A549 (cell line): ENCODE results near the gene SIGLEC5. TPM values are rescaled to one million over a fixed set of nuclear protein-coding genes. Genes with fewer than 3 reads are reported as not detected.
A peak's percentile ranks its signal among the peaks of the same experiment; 100 is the strongest.

Experiments used
- ATAC-seq, 2 experiments: fragments of 200-7000 bp in 1 of 2; fragments of >200 bp in 1 of 2; cut with Nextera tagmentation in 1 of 2; cut with Tn5 transposase in 1 of 2; 3 replicates each; pipeline versions ENCODE4 v1.8.0 to v1.9.1; 2018 to 2020; ENCODE audit warnings: mild to moderate bottlenecking in 1 of 2, moderate library complexity in 1 of 2
- CTCF ChIA-PET: fragments of 300-600 bp; sonication (Branson Sonifier 250); formaldehyde crosslinking; extraction: SDS; loops from one replicate; lab custom pipeline; 2021; ENCODE audit warnings: antibody characterized with exemption, inconsistent platforms; lab: Yijun Ruan, JAX
- POLR2A ChIA-PET: fragments of 350-600 bp; formaldehyde crosslinking; extraction: SDS; loops from one replicate; lab custom pipeline; 2021; ENCODE audit warnings: antibody characterized with exemption, inconsistent platforms; lab: Yijun Ruan, JAX
- DNase-seq, 2 experiments: peaks; one replicate each; pipeline versions ENCODE4 v3.0.0 to v3.0.0-alpha.2; 2011 to 2016; ENCODE audit warnings: low read depth in 1 of 2, low spot score in 1 of 2
- FAIRE-seq: peaks from 2 replicates; lab custom pipeline; 2011; peaks lifted over from hg19 to GRCh38; lab: Jason Lieb, UNC
- H3K27ac ChIP-seq, 2 experiments: fragments of >200 bp; sonication (Bioruptor Twin); formaldehyde crosslinking; 3 replicates each; pipeline ENCODE4 v1.5.1; 2016 to 2017
- H3K4me1 ChIP-seq: fragments of >200 bp; sonication (Bioruptor Twin); formaldehyde crosslinking; 3 replicates; pipeline ENCODE4 v1.6.1; 2016
- H3K4me2 ChIP-seq: fragments of >200 bp; sonication (Bioruptor Twin); formaldehyde crosslinking; 3 replicates; pipeline ENCODE4 v1.6.1; 2016
- H3K4me3 ChIP-seq: fragments of >200 bp; sonication (Bioruptor Twin); formaldehyde crosslinking; 3 replicates; pipeline ENCODE4 v1.5.1; 2016
- H3K9me3 ChIP-seq: fragments of >200 bp; sonication (Bioruptor Twin); formaldehyde crosslinking; 3 replicates; pipeline ENCODE4 v1.6.1; 2016
- BHLHE40 ChIP-seq: IDR thresholded peaks from 2 replicates; pipeline ENCODE4 v1.6.1; 2012; ENCODE audit warnings: low read depth, low read length, inconsistent platforms
- CBX8 ChIP-seq: fragments of 200-600 bp; sonication (generic); IDR thresholded peaks from 2 replicates; pipeline ENCODE4 v1.6.1; 2016
- CHD4 ChIP-seq: fragments of 200-600 bp; sonication (generic); IDR thresholded peaks from 2 replicates; pipeline ENCODE4 v1.6.1; 2016; ENCODE audit warnings: antibody characterized with exemption, mild to moderate bottlenecking, borderline replicate concordance
- EHMT2 ChIP-seq: fragments of 200-600 bp; sonication (generic); IDR thresholded peaks from 2 replicates; pipeline ENCODE4 v1.6.1; 2016; ENCODE audit warnings: antibody characterized with exemption, low read depth, mild to moderate bottlenecking, moderate library complexity
- ELK1 ChIP-seq: fragments of 150-350 bp; IDR thresholded peaks from 2 replicates; pipeline ENCODE4 v1.6.1; 2014; ENCODE audit warnings: low read depth, mild to moderate bottlenecking, low read length
- EP300 ChIP-seq, 2 experiments: fragments of >200 bp; sonication (Bioruptor Twin); formaldehyde crosslinking; IDR thresholded peaks; 2 replicates in 1 of 2; 3 replicates in 1 of 2; pipeline ENCODE4 v1.6.1; 2016 to 2017
- FOXS1 ChIP-seq: fragments of 250-450 bp; sonication (Bioruptor Pico); IDR thresholded peaks from 2 replicates; pipeline ENCODE4 v1.5.0; 2020; ENCODE audit warnings: mild to moderate bottlenecking, moderate library complexity
- GATA3 ChIP-seq: IDR thresholded peaks from 2 replicates; pipeline ENCODE4 v1.6.1; 2012; ENCODE audit warnings: borderline replicate concordance
- HMGXB4 ChIP-seq: fragments of 250-450 bp; sonication (Bioruptor Pico); IDR thresholded peaks from 2 replicates; pipeline ENCODE4 v1.5.0; 2021; ENCODE audit warnings: mild to moderate bottlenecking, moderate library complexity, borderline replicate concordance
- HOXA7 ChIP-seq: fragments of 250-450 bp; sonication (Bioruptor Pico); IDR thresholded peaks from 2 replicates; pipeline ENCODE4 v1.5.0; 2020; ENCODE audit warnings: mild to moderate bottlenecking, moderate library complexity
- JUN ChIP-seq, 2 experiments: fragments of >200 bp; sonication (Bioruptor Twin); formaldehyde crosslinking; IDR thresholded peaks; 2 replicates in 1 of 2; 3 replicates in 1 of 2; pipeline ENCODE4 v1.6.1; 2016 to 2017
- KDM1A ChIP-seq: fragments of 200-600 bp; sonication (generic); IDR thresholded peaks from 2 replicates; pipeline ENCODE4 v1.6.1; 2016; ENCODE audit warnings: low read depth, mild to moderate bottlenecking
- MAX ChIP-seq: IDR thresholded peaks from 2 replicates; pipeline ENCODE4 v1.6.1; 2012
- PHF8 ChIP-seq: fragments of 200-600 bp; sonication (generic); IDR thresholded peaks from 2 replicates; pipeline ENCODE4 v1.6.1; 2016; ENCODE audit warnings: low read depth, mild to moderate bottlenecking, antibody characterized with exemption, moderate library complexity, borderline replicate concordance
- RCOR1 ChIP-seq: fragments of 150-350 bp; IDR thresholded peaks from 2 replicates; pipeline ENCODE4 v1.6.1; 2014; ENCODE audit warnings: antibody characterized with exemption, low read length, low read depth
- RNF2 ChIP-seq: fragments of 200-600 bp; sonication (generic); IDR thresholded peaks from 2 replicates; pipeline ENCODE4 v1.6.1; 2016; ENCODE audit warnings: low read depth, mild to moderate bottlenecking, antibody characterized with exemption, moderate library complexity, borderline replicate concordance
- TFCP2L1 ChIP-seq: fragments of 250-450 bp; sonication (Bioruptor Pico); IDR thresholded peaks from 2 replicates; pipeline ENCODE4 v1.5.0; 2021; ENCODE audit warnings: mild to moderate bottlenecking
- ZNF302 ChIP-seq: fragments of 250-450 bp; sonication (Bioruptor Pico); IDR thresholded peaks from 2 replicates; pipeline ENCODE4 v1.9.0; 2021; ENCODE audit warnings: inconsistent platforms, mild to moderate bottlenecking, moderate library complexity
- WGBS: methylation state at CpG from one replicate; pipeline ENCODE4 v1.1.6; 2017; ENCODE audit errors: missing lambda C conversion rate; 5-methylcytosine and 5-hydroxymethylcytosine counted together
- polyA plus RNA-seq, 4 experiments: library from polyadenylated mRNA; depleted of rRNA in 3 of 4; stranded (reverse); fragments of >200 nt; fragmentation: RNase III in 1 of 4; extraction: RNeasy Plus Mini Kit Qiagen cat#74134 plus additional on column Dnase treatment in 1 of 4; gene quantifications; 2 replicates in 3 of 4; 3 replicates in 1 of 4; pipeline ENCODE4 v1.2.3, GENCODE V29; 2011 to 2017

Gene SIGLEC5
- polyA plus RNA-seq, 2 of the 4 experiments (the other 2 are of a cell fraction) = not detected

GRCh38 chr19:51598159-51598915, 31.9 kb downstream of the SIGLEC5 start:
- ChIA-PET CTCF (interaction anchor here (0.8 kb wide), 1 partner anchor 63 kb away, joined by 3 read pairs; no protein-coding TSS in a partner anchor), POLR2A (no interaction called here)
- no peak for ATAC-seq

GRCh38 chr19:51595190-51596175, 34.7 kb downstream of the SIGLEC5 start:
- CTCF ChIA-PET = interaction anchor here (0.6 to 1.2 kb wide), 4 partner anchors 42 to 243 kb away, joined by 3 to 5 read pairs (median 4); no protein-coding TSS in a partner anchor
- DNase-seq = no peak
- 0 out of 3 replicates have a peak, but pooled peaks cover 3% of the 10 kb centered on the region for H3K4me1 ChIP-seq
- no peak overlapping the region for H3K27ac ChIP-seq
- peak overlapping the region; percentile 78 for H3K4me2 ChIP-seq
- TF ChIP-seq HOXA7 (no peak), RCOR1 (no peak), FOXS1 (CRISPR knock-in tag) (no peak), CHD4 (no peak), HMGXB4 (CRISPR knock-in tag) (no peak), KDM1A (no peak)
- no peak for FAIRE-seq
- POLR2A ChIA-PET = interaction anchor here (1.5 kb wide), 1 partner anchor 24 kb away, joined by 6 read pairs; the partner anchor contains the start of gene ZNF175
- peaks cover 55% of the 10 kb centered on the region for H3K9me3 ChIP-seq
- peak overlapping the region; percentile 68 for H3K4me3 ChIP-seq
- WGBS = 70% methylated on average over 8 of the region's 8 CpGs
- ATAC-seq = no peak

More at GRCh38 chr19:51598159-51598915, 31.9 kb downstream of the SIGLEC5 start:
- TF ChIP-seq MAX (no peak), BHLHE40 (no peak), CBX8 (no peak), RCOR1 (no peak), EP300 (IDR thresholded peaks at IDR 0.05) (no peak), JUN (IDR thresholded peaks at IDR 0.05) (no peak), ELK1 (no peak), RNF2 (no peak)
- TF ChIP-seq, all 56 proteins: peak for 0
- no peak overlapping the region for H3K4me2 ChIP-seq
- H3K9me3 ChIP-seq = peaks cover 51% of the 10 kb centered on the region
- H3K4me1 ChIP-seq = 0 out of 3 replicates have a peak, but pooled peaks cover 3% of the 10 kb centered on the region
- no peak overlapping the region for H3K27ac ChIP-seq
- H3K4me3 ChIP-seq = no peak overlapping the region
- 73% methylated on average over 22 of the region's 31 CpGs for WGBS
- FAIRE-seq = no peak
- DNase-seq = no peak

- peak overlapping the region; percentile 68 for H3K4me3 ChIP-seq
- 0 out of 3 replicates have a peak, but pooled peaks cover 3% of the 10 kb centered on the region for H3K4me1 ChIP-seq
- 8% methylated on average over 6 of the region's 6 CpGs for WGBS
- ATAC-seq (peak; percentile 69 to 71; a peak in 5 of 6 replicates), DNase-seq (no peak), FAIRE-seq (no peak)
- H3K9me3 ChIP-seq = peaks cover 56% of the 10 kb centered on the region
- peak overlapping the region; percentile 78 for H3K4me2 ChIP-seq
- TF ChIP-seq PHF8 (peak; percentile 11; the same call in 1 of the 2 replicates), GATA3 (no peak), CBX8 (no peak), ZNF302 (no peak), EHMT2 (no peak), TFCP2L1 (CRISPR knock-in tag) (no peak), CHD4 (no peak)
- POLR2A ChIA-PET = interaction anchor here (1.5 kb wide), 1 partner anchor 24 kb away, joined by 6 read pairs; the partner anchor contains the start of gene ZNF175
- peak overlapping the region; percentile 65 to 82 for H3K27ac ChIP-seq
- CTCF ChIA-PET = interaction anchor here (0.9 kb wide), 1 partner anchor 173 kb away, joined by 3 read pairs; no protein-coding TSS in a partner anchor
Measured at GRCh38 chr19:51594774-51595109, 35.5 kb downstream of the SIGLEC5 start.
